GM18858 (cell line): Measurements from ENCODE around the gene PRKAR1B.
"Not testable (repeated sequence)": the region's sequence is repeated elsewhere in the genome, so short reads cannot be mapped to it uniquely, and the experiment has no call there.

Experiments
- ATAC-seq: cut with Tn5 transposase; IDR thresholded peaks from one replicate; pipeline ENCODE4 v1.9.1; 2021; ENCODE audit not compliant: unreplicated experiment

Gene PRKAR1B

DNA sequence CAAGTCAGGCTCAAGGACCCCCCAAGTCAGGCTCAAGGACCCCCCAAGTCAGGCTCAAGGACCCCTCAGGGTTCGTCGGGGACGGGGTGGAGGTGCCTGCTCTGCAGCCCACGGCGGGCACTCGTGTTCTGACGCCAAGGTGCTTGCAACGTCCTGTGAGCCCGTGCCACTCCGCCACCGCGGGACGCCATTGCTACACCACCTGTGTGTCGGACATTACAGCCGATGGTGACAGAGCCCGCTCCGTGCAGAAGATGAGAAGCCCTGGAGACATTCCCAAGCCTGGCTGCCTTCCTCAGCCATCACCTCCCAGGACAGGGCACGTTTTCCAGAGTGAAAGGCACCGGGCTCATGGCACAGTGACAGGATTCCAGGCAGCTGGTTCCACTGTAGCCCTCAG is 98.3 kb downstream of the PRKAR1B start:
- no peak for ATAC-seq

GRCh38 chr7:628402-628763 is 98.7 kb downstream of the PRKAR1B start:
- ATAC-seq, result no peak

GRCh38 chr7:627661-628401 is 99.2 kb downstream of the PRKAR1B start:
- ATAC-seq, result no peak

DNA sequence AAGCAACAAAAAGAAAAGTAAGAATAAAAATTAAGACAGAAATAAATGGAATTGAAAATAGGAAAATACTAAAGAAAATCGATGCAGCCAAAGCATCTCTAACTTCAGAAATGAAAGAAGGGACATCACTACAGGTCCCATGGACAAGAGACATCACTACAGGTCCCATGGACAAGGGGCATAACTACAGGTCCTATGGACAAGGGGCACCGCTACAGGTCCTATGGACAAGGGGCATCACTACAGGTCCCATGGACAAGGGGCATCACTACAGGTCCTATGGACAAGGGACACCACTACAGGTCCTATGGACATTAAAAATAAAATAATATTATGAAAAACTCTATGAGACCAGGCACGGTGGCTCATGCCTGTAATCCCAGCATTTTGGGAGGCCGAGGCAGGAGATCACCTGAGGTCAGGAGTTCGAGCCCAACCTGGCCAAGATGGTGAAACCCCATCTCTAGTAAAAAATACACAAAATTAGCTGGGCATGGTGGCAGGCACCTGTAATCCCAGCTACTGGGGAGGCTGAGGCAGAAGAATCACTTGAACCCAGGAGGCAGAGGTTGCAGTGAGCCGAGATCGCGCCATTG is 101.6 kb downstream of the PRKAR1B start:
- ATAC-seq, result no peak

DNA sequence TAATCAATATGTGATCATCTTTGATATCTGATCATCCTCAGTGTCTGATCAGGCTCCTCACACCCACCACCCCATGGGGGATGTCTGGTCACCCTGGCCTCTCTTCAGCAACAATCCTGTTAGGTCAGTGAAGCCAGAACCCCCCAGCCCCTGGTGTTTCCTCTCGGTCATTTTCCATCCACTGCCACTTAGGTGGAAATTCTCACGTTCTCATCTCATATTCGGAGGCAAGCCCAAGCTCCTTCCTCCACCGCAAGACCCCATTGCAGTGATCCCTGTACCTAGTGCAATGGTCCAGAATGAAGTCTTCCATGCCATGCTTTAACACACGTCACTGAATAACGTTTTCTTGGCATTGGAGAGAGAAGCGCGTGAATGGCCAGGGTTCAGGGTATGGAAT is 103.6 kb downstream of the PRKAR1B start:
- no peak for ATAC-seq

DNA sequence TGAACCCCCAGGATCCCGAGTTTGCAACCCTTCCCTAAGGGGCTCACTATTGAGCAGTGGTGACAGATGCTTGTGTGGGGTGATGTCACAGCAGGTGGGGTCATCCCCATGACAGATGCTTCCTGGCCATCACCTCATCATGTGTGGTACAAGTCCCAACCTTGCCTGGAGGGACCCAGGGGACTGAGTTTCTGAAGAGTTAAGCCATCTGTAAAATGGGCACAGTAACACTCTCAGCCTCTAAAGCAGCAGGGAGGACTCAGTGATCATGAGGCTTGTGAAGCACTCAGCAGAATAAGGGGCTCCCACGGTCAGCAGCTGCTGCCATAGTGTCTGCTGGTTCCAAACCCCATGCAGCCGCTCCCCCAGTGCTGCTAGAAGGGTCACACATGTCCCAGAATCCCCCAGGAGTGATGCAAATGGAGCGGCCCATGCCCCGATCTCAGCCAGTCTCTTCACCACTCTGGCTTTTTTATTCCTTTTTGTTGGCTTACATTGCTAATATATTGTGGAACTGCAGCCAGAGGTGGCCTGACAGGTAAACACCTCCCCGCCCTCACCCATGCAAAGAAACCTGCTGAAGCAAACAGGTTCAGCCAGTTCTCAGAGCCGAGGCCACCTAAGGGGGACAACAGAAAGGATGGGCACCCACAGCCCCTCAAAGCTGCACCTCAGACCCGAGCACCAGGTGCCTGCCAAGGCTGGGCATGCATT is 105.4 kb downstream of the PRKAR1B start:
- no peak for ATAC-seq

- ATAC-seq, result no peak
Measured at GRCh38 chr7:620885-621284, 106.2 kb downstream of the PRKAR1B start.

- ATAC-seq, result no peak
Measured at GRCh38 chr7:620056-620455, 107.0 kb downstream of the PRKAR1B start.

GRCh38 chr7:619368-619840 is 107.7 kb downstream of the PRKAR1B start:
- ATAC-seq, result no peak

DNA sequence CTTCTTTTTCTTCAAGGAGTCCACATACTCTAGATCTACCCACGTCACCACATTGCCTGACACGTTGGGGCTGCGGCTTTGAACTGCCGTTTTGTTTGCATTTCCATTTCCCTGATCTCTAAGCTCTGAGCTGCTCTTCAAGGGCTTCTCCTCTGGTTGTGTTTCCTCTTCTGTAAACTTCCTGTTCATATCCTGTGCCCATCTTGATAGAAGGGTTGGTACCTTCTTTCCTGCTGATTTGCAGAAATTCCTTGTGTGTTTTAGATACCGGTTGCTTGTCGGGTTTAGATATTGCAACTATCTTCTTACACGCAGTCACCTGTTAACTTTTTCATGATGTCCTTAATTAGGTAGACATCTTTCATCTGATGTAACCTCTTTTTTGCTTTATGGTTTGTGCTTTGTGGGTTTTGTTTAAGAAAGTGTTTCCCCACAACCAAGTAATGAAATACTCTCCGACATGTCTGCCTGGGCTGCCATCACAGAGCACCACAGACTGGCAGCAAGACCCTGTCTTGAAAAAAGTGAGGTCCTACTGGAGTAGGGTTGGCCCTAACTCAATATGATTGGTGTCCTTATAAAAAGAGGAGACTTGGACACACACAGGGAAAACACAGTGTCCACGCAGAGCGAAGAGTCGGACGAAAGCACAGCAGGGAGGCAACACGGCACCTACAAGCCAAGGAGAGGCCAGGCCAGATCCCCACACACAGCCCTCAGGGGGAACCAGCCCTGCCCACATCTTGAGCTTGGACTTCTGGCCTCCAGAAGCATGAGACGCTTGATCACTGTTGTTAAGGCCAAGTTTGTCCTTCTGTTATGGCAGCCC is 108.3 kb downstream of the PRKAR1B start:
- ATAC-seq, result no peak

DNA sequence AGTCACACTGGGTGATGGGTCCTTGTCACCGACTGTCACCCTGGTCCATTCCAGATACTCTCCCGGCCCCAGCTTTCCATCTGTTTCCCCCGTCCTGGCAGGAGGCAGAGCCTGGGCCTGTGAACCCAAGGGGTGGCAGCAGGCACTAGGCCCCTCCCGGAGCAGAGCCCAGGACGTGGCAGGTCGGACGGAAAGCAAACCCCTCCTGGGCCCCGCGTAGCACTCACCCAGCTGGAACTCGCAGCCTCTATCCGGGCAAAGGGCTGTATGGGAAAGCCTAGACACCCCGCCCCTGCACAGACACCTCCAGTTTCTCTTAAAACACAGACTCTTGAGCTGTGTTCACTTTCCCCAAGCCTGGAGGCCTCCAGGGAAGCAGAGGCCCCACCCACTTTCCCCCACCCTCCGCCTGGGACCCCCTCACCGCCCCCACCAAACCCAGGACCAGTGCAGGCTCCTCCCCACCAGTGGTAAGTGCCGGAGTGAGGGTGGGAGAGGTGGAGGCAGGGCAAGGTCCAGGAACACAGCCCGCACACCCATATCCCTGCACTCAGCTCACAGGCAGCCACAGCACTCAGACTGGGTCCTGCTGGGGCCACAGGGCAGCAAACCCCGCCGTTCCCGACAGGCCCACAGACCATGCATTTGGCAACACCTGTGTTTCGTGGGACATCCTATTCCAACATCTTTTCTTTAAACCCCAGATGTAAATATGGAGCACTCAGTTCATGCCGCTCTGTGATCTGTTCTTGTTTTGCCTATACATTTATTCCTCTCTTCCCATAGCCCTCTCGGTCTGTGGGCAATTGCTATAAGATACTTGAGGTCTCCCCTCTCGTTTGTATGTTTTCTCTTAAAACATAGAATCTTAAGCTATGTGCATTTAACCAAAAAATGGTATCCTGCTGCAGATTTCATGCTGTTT is 109.2 kb downstream of the PRKAR1B start:
- no peak for ATAC-seq

GRCh38 chr7:613442-614140 is 113.5 kb downstream of the PRKAR1B start:
- ATAC-seq, result no peak

DNA sequence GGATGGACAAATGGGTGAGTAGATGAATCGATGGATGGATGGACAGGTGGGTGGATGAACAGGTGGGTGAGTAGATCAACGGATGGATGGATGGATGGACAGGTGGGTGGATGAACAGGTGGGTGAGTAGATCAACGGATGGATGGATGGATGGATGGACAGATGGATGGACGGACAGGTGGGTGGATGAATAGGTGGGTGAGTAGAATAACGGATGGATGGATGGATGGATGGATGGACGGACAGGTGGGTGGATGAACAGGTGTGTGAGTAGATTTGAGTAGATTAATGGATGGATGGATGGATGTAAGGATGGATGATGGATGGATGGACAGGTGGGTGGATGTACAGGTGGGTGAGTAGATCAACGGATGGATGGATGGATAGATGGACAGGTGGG is 115.2 kb downstream of the PRKAR1B start:
- not testable (repeated sequence) for ATAC-seq

GRCh38 chr7:611281-611810 is 115.7 kb downstream of the PRKAR1B start:
- no peak for ATAC-seq

DNA sequence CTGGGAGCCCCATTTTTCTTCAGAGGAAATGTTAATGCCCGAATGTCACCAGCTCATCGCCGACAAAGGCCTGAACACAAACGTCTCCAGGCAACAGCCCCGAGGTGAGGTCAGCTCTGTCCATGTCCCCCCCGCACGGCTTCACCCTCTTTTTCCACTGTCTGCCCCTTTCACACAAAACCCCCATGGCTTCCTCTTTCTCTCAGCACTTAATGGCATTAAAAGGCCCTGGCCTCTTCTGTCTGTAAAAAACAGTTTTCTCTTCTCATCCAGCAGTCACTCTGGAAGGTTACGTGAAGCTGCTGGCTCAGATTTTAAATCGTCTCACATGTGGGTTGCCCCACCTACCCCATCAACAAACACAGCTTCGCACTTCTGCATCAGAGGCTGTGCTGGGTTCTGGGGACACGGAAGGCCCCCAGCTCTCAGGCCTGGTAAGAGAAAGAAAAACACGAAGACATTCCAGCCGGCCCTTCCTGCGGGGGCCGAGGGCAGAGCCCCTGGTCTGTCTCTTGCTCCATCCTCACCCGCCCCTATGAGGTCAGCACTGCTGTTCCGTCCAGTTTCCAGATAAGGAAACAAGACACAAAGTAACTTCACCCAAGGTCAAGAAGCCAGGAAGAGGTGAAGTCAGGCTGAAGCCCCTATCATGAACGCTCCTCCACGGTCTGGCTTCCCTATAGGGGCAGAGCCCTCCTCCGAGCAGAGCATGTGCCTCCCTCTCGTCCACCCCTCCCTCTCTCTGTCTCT is 116.4 kb downstream of the PRKAR1B start:
- no peak for ATAC-seq

GRCh38 chr7:610141-610530 is 116.9 kb downstream of the PRKAR1B start:
- ATAC-seq, result no peak

DNA sequence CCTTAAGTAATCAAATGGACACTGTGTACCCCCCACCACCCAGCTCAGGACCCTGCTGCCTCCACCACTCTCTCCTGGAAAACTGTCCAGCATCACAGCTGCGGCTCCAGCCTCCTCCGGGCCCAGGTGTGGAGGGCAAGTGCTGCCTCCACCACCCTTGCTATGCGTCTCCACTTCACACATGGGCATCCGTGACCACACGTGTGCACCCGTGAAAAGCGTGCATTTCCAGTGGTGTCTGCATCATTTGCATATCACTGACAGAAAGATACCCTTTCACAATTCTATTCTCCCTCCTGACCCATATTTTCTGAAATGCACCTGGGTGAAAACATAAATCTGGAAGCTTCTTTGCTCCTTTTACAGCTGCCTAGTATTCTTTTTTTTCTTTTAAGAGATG is 117.7 kb downstream of the PRKAR1B start:
- ATAC-seq, result no peak

DNA sequence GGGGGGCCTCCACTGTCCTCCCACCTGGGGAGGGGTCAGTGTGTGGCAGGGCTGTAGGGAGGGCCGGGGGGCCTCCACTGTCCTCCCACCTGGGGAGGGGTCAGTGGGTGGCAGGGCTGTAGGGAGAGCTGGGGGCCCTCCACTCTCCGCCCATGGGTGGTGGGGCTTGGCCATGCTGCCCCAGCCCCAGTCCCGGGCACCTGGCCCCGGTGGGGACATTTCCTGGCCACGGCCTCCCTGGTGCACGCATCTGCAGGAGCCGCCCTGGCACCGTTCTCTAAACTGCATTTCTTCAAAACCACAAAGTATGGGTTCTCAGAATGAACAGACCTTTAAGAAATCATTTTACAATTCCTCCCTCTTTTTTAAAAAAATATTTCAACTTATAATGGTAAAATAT is 118.1 kb downstream of the PRKAR1B start:
- no peak for ATAC-seq

GRCh38 chr7:608361-608760 is 118.7 kb downstream of the PRKAR1B start:
- no peak for ATAC-seq
